Mucosa of descending colon (tissue), 3 donors: Measurements from ENCODE around the gene EIF2AK3. TPM values are rescaled to one million over a fixed set of nuclear protein-coding genes. Genes with fewer than 3 reads are reported as not detected.

Source experiments
- ATAC-seq: fragments of 200-7000 bp; cut with Tn5 transposase; one replicate; pipeline ENCODE4 v1.9.1; 2020; ENCODE audit warnings: mild to moderate bottlenecking, moderate library complexity
- DNase-seq, 3 donors: peaks; one replicate each; pipeline ENCODE4 v3.0.0-alpha.2; 2020
- H3K36me3 ChIP-seq: fragments of 200-600 bp; one replicate; pipeline ENCODE4 v1.8.0; 2021; ENCODE audit warnings: low read depth, mild to moderate bottlenecking
- H3K4me1 ChIP-seq: fragments of 200-600 bp; one replicate; pipeline ENCODE4 v1.8.0; 2021; ENCODE audit warnings: low read depth, mild to moderate bottlenecking
- H3K4me3 ChIP-seq: fragments of 200-600 bp; one replicate; pipeline ENCODE4 v1.8.0; 2021; ENCODE audit warnings: mild to moderate bottlenecking
- H3K9me3 ChIP-seq: fragments of 200-600 bp; one replicate; pipeline ENCODE4 v1.8.0; 2021; ENCODE audit warnings: mild to moderate bottlenecking
- CTCF ChIP-seq: fragments of 200-600 bp; IDR thresholded peaks from one replicate; pipeline ENCODE4 v1.8.0; 2022; ENCODE audit warnings: antibody characterized with exemption, mild to moderate bottlenecking
- intact Hi-C, 2 donors: fragments of 100-400 bp; cut with DNase I in 1 of 2; cut with micrococcal nuclease in 1 of 2; formaldehyde crosslinking; loops; one replicate each; pipeline versions ENCODE4 v1.11.0 to v1.11.1; 2022; cut with DNase I, micrococcal nuclease
- total RNA-seq, 3 donors: library from RNA; stranded (reverse); fragmentation: NEBNext Ultra II Directional in 2 of 3; extraction: Animal tissue kit (Norgen Biotek cat#: 25700) in 2 of 3; gene quantifications; one replicate each; pipeline versions ENCODE4 v1.2.1 to v1.2.4, GENCODE V29; 2021 to 2023
- donor health status: DM: no; HTN: no; CAD: no; lungs with moderate emphysema.
- donor health status: DM: no; HTN: no; CAD: no.
- donor health status: DM: no; HTN: yes; CAD: no.

Gene EIF2AK3
- total RNA-seq, 3 donors from 2014 or later, result 20.4 to 31.6 (median 30.4) TPM

GRCh38 chr2:88574445-88574844 is 52.8 kb downstream of the EIF2AK3 start:
- Histone ChIP-seq H3K36me3 (no peaks in the 10 kb centered on the region), H3K4me1 (no peaks in the 10 kb centered on the region), H3K4me3 (no peak overlapping the region), H3K9me3 (no peaks in the 10 kb centered on the region)
- intact Hi-C loops, result no loop called here
- DNase-seq (no peak), ATAC-seq (no peak)
- TF ChIP-seq CTCF, result no peak

- ATAC-seq, result no peak
Observed at GRCh38 chr2:88568179-88568578, 59.1 kb downstream of the EIF2AK3 start.

GRCh38 chr2:88564402-88564801 is 62.9 kb downstream of the EIF2AK3 start:
- DNase-seq (no peak), ATAC-seq (no peak)
- H3K4me1 ChIP-seq, result no peaks in the 10 kb centered on the region
- intact Hi-C loops, result no loop called here
- H3K9me3 ChIP-seq, result no peaks in the 10 kb centered on the region
- TF ChIP-seq CTCF, result no peak
- no peak overlapping the region for H3K4me3 ChIP-seq
- H3K36me3 ChIP-seq, result no peaks in the 10 kb centered on the region

More at GRCh38 chr2:88568179-88568578, 59.1 kb downstream of the EIF2AK3 start:
- DNase-seq, result no peak
- H3K4me1 ChIP-seq, result no peaks in the 10 kb centered on the region
- H3K9me3 ChIP-seq, result no peaks in the 10 kb centered on the region
- no peaks in the 10 kb centered on the region for H3K36me3 ChIP-seq
- H3K4me3 ChIP-seq, result no peak overlapping the region
- no peak for TF ChIP-seq CTCF
- intact Hi-C loops, result no loop called here

- DNase-seq, result no peak
Observed at GRCh38 chr2:88563129-88563528, 64.1 kb downstream of the EIF2AK3 start.

GRCh38 chr2:88561646-88562388 is 65.4 kb downstream of the EIF2AK3 start:
- no peaks in the 10 kb centered on the region for H3K36me3 ChIP-seq
- DNase-seq (no peak), ATAC-seq (no peak)
- no peaks in the 10 kb centered on the region for H3K4me1 ChIP-seq
- no peaks in the 10 kb centered on the region for H3K9me3 ChIP-seq
- no peak overlapping the region for H3K4me3 ChIP-seq
- no peak for TF ChIP-seq CTCF
- intact Hi-C loops, result no loop called here

More at GRCh38 chr2:88563129-88563528, 64.1 kb downstream of the EIF2AK3 start:
- ATAC-seq, result no peak
- no peaks in the 10 kb centered on the region for H3K4me1 ChIP-seq
- no peaks in the 10 kb centered on the region for H3K9me3 ChIP-seq
- intact Hi-C loops, result no loop called here
- no peak for TF ChIP-seq CTCF
- no peak overlapping the region for H3K4me3 ChIP-seq
- H3K36me3 ChIP-seq, result no peaks in the 10 kb centered on the region
